Stimulated activated CD8-positive, alpha-beta memory T cell treated with anti-CD3 and anti-CD28 coated beads, Interleukin-7, amount 100 ng/mL, for 48 hours (primary cell): Measurements from ENCODE around the gene GABRB1.

Experiments used
- DNase-seq, 2 donors: peaks; one replicate each; pipeline ENCODE4 v3.0.0-alpha.2; 2020; ENCODE audit warnings: low read depth in 1 of 2; ENCODE audit errors: extremely low read depth in 1 of 2

GABRB1 gene

GRCh38 chr4:47109379-47109778, 78.0 kb downstream of the GABRB1 start:
- no peak for DNase-seq

DNA sequence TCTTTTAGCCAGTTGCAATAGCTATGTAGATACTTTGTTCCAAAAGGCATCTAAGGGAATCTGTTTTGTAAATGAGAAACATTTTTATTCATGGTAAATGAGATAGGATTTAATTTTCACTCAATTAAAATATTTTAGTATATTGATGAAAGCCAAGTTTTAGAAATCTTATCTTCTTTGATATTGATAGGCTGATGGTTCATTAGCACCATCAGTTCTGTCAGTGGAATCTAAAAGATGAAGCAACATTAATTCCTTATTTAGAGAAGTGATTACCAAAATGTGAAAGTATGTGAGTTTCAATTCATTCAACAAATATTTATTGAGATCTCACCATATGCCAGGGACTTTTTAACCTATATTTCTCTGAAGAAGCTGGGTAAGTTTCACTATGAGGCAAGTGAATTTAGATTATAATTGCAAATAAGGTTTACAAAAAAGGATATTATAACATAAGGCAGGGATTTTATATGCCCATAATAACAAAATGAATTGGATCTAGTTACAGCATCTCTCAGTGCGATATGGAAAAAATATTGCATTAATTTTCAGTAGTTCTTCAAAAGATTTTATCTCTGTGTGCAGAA, 79.3 kb downstream of the GABRB1 start:
- DNase-seq = no peak

GRCh38 chr4:47118192-47118929, 87.0 kb downstream of the GABRB1 start:
- DNase-seq = no peak

DNA sequence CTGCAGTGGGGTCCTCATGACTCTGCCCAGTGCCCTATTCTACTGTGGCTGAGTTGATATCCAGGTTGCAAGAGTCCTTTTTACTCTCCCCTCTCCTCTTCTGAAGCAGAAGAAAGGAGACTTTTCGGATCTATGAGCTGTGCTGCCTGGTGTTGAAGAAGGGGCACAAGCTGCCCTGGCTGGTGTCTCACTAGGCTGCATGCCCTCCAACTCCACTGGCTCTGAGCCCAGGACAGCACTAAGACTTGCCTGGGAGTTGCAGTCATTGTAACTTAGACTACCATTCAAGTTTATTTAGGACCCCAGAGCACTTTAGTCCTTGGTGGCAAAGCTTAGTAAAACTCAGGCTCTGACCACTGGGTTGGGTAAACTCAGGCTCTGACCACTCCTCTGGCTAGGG, 89.4 kb downstream of the GABRB1 start:
- DNase-seq = no peak

- DNase-seq = peak in 1 of 2 donors; percentile 29
Measured at GRCh38 chr4:47122592-47123291, 91.4 kb downstream of the GABRB1 start.

DNA sequence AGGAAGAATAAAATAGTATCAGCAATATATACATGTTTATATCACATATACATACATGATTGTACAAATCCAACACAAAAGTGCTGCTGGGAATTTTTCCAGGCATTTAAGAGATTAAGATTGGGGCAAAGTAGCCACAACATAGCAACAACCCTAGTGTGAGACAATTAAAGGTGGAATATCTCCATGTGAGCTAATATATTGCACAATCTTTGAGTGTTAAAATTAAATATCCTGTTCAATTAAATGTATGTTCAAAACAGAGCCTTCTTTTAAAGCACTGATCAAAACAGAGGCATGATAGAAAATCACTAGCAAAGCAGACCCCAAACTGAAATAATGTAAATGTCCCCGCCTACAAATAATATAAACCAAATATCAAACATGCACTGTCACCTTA, 97.6 kb downstream of the GABRB1 start:
- DNase-seq = no peak

DNA sequence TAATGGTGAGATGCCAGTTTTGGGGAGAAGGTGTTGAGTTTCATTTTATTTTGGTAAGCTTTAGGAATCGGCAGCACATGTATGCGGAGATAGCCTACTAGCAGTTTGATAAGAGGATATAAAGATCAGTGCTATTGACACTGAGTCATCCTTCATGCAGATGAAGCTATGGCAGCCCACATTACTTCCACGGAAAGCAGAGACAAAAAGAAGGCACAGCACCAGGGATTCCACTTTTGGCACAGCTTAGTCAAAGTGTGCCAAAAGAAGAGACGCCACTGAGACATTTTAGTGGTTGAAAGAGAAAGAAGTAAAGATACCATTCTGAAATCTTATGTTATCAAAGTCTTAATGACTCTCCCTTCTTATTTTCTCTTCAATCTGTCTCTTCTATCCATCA, 103.8 kb downstream of the GABRB1 start:
- no peak for DNase-seq

GRCh38 chr4:47143261-47143660, 111.9 kb downstream of the GABRB1 start:
- DNase-seq = no peak

- DNase-seq = no peak
Measured at GRCh38 chr4:47145630-47146029, 114.3 kb downstream of the GABRB1 start.

GRCh38 chr4:47154816-47155370, 123.5 kb downstream of the GABRB1 start:
- DNase-seq = no peak

GRCh38 chr4:47155919-47156318, 124.6 kb downstream of the GABRB1 start:
- DNase-seq = no peak

- no peak for DNase-seq
Measured at GRCh38 chr4:47160095-47160494, 128.7 kb downstream of the GABRB1 start.

GRCh38 chr4:47167081-47168035, 136.0 kb downstream of the GABRB1 start:
- no peak for DNase-seq

GRCh38 chr4:47184083-47184482, 152.7 kb downstream of the GABRB1 start:
- DNase-seq = no peak

GRCh38 chr4:47185761-47186160, 154.4 kb downstream of the GABRB1 start:
- no peak for DNase-seq

DNA sequence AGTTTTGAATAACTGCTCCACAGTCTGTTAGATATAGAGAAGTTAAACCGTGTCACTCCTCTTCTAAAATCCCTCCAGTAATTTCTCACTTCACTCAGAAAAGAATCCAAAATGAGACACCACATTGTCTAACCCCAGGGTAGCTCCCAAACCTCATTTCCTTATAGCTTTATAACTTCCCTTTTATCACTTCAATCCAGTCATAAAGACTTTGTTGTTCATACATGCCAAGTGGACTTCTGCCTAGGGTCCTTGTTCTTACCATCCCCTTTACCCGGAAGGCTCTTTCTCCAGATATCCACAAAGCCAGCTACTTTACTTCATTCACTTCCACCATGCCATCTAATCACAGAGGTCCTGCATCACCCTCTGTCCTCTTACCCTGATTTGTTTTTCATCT, 156.2 kb downstream of the GABRB1 start:
- DNase-seq = no peak

GRCh38 chr4:47193179-47193578, 161.8 kb downstream of the GABRB1 start:
- no peak for DNase-seq

DNA sequence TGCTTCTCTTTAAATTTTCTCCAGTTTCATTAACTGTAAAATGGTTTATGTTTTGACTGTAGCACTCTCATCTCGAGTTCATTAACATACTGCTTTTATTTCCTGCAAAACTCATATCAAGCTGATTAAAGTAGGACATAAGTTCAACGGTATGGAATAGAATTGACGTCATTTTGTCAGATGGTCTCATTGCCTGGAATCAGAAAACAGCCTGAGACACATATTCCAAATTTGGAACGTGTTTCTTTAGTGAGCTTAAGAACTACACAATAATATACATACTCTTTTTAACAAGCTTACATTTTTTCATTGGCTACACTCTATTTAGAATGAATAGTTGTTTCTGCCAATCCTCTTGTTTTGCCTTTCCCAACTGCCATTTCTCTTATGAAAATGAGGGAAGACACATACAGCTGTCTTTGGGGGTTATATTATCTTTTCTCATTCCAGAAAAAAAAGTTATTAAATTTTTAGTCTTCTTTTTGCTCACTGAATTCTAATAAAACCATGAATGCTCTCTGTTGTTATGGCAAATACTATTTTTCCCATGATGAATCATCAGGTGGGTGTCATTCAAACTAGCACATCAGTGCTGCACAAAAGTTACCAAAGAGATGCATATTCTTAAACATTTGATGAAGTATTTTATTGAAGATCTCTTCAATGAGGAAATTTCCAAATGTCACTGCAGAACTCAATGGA, 162.8 kb downstream of the GABRB1 start:
- no peak for DNase-seq

- no peak for DNase-seq
Measured at GRCh38 chr4:47195706-47196105, 164.3 kb downstream of the GABRB1 start.

- DNase-seq = no peak
Measured at GRCh38 chr4:47198791-47199190, 167.4 kb downstream of the GABRB1 start.
